ENCODE results near the gene CDC42SE2.
"Not testable (repeated sequence)": the region's sequence is repeated elsewhere in the genome, so short reads cannot be mapped to it uniquely, and the experiment has no call there.

DNA sequence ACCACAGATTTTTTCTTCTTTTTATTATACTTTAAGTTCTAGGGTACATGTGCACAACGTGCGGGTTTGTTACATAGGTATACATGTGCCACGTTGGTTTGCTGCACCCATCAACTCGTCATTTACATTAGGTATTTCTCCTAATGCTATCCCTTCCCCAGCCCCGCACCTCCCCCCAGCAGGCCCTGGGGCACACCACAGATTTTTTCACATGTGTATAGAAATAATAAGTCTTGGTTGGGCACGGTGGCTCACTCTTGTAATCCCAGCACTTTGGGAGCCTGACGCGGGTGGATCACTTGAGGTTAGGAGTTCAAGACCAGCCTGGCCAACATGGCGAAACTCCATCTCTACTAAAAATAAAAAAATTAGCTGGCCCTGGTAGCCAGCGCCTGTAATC, 9.8 kb upstream of the CDC42SE2 start:
- TF ChIP-seq, protein P1, sequence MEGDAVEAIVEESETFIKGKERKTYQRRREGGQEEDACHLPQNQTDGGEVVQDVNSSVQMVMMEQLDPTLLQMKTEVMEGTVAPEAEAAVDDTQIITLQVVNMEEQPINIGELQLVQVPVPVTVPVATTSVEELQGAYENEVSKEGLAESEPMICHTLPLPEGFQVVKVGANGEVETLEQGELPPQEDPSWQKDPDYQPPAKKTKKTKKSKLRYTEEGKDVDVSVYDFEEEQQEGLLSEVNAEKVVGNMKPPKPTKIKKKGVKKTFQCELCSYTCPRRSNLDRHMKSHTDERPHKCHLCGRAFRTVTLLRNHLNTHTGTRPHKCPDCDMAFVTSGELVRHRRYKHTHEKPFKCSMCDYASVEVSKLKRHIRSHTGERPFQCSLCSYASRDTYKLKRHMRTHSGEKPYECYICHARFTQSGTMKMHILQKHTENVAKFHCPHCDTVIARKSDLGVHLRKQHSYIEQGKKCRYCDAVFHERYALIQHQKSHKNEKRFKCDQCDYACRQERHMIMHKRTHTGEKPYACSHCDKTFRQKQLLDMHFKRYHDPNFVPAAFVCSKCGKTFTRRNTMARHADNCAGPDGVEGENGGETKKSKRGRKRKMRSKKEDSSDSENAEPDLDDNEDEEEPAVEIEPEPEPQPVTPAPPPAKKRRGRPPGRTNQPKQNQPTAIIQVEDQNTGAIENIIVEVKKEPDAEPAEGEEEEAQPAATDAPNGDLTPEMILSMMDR (IDR thresholded peaks at IDR 0.05; ENCODE audit: insufficient read depth, low read length): not testable (repeated sequence)
- TF ChIP-seq POLR2AphosphoS5 (IDR thresholded peaks at IDR 0.05; ENCODE audit: low read depth); SPI1 (IDR thresholded peaks at IDR 0.05; ENCODE audit: borderline replicate concordance, low read depth): not testable (repeated sequence)
- TF ChIP-seq, protein P2, sequence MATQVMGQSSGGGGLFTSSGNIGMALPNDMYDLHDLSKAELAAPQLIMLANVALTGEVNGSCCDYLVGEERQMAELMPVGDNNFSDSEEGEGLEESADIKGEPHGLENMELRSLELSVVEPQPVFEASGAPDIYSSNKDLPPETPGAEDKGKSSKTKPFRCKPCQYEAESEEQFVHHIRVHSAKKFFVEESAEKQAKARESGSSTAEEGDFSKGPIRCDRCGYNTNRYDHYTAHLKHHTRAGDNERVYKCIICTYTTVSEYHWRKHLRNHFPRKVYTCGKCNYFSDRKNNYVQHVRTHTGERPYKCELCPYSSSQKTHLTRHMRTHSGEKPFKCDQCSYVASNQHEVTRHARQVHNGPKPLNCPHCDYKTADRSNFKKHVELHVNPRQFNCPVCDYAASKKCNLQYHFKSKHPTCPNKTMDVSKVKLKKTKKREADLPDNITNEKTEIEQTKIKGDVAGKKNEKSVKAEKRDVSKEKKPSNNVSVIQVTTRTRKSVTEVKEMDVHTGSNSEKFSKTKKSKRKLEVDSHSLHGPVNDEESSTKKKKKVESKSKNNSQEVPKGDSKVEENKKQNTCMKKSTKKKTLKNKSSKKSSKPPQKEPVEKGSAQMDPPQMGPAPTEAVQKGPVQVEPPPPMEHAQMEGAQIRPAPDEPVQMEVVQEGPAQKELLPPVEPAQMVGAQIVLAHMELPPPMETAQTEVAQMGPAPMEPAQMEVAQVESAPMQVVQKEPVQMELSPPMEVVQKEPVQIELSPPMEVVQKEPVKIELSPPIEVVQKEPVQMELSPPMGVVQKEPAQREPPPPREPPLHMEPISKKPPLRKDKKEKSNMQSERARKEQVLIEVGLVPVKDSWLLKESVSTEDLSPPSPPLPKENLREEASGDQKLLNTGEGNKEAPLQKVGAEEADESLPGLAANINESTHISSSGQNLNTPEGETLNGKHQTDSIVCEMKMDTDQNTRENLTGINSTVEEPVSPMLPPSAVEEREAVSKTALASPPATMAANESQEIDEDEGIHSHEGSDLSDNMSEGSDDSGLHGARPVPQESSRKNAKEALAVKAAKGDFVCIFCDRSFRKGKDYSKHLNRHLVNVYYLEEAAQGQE (IDR thresholded peaks at IDR 0.05; ENCODE audit: insufficient replicate concordance, low read depth): not testable (repeated sequence)
